NB4 (cell line): ENCODE results near the gene LRRC41.

Source experiments
- CTCF ChIP-seq: IDR thresholded peaks from one replicate; pipeline ENCODE4 v1.5.1; 2012; ENCODE audit warnings: low read depth, low read length
- TF ChIP-seq, protein P1 (sequence below): IDR thresholded peaks from 2 replicates; pipeline ENCODE4 v1.6.1; 2011; ENCODE audit warnings: low read depth, low read length

- no peak for TF ChIP-seq CTCF
- TF ChIP-seq, protein P1, sequence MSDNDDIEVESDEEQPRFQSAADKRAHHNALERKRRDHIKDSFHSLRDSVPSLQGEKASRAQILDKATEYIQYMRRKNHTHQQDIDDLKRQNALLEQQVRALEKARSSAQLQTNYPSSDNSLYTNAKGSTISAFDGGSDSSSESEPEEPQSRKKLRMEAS: no peak
Measured at GRCh38 chr1:46341222-46342083, 38.0 kb upstream of the LRRC41 start.
